GM20431 (cell line): Measurements from ENCODE around the gene OR1J4.

ENCODE experiments used
- in situ Hi-C: fragments of 300-500 bp; cut with MseI, MboI; formaldehyde crosslinking; loops from one replicate; pipeline ENCODE4 v1.15.0; 2020; ENCODE audit warnings: low sequenced_read_pairs; ENCODE audit not compliant: unreplicated experiment

The OR1J4 gene

GRCh38 chr9:122567901-122568300, 49.0 kb downstream of the OR1J4 start:
- in situ Hi-C loops = no loop called here
